ENCODE data around the gene ARSK.

- no peak for TF ChIP-seq CTCF (IDR thresholded peaks at IDR 0.05)
- TF ChIP-seq POLR2A (IDR thresholded peaks at IDR 0.05) = no peak
- no peak for TF ChIP-seq EP300 (IDR thresholded peaks at IDR 0.05)
These were observed 64.7 kb downstream of the ARSK start for GRCh38 chr5:95619514-95620029.
